Measurements from ENCODE around the gene RLBP1. TPM values are rescaled to one million over a fixed set of nuclear protein-coding genes. Genes with fewer than 3 reads are reported as not detected.

RLBP1 gene
- total RNA-seq, 1 experiment from 2014 or later: not detected

DNA sequence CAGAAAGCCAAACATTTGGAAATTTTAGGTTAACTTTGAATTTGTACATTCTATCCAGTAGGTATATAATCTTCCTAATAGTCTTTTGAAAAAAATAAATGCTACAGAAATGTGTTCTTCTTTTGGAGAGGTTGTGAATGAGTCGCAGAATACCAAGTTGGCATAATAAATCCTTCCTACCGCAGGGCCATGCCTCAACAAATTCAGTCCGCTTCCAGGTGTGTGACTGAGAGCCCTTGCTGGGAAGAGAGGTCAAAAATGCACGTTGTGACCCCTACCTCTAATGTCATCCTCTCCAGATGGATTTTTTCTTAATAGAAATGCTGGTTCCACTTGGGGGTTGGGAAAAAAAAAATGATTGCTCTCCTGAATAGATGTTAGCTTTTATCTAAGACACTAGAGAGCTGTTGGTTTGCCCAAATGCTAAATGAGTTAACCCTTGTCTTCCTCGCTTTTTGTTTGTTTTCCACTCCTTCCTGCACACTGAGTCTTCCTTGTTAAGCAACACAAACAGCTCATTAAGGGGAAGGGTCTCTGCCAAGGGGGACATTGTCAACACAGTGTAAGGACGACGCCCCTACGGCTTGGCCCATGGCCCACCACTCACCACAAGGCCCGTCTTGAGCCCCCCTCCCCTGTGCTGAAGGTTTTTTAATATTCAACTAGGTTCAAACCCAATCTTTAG lies 33.9 kb downstream of the RLBP1 start:
- H3K27me3 Mint-ChIP-seq (ENCODE audit: insufficient read depth, unreplicated experiment): no peaks in the 10 kb centered on the region
- H3K9me3 Mint-ChIP-seq (ENCODE audit: unreplicated experiment): no peaks in the 10 kb centered on the region
- peaks cover 19% of the 10 kb centered on the region for H3K36me3 Mint-ChIP-seq (ENCODE audit: insufficient read depth, unreplicated experiment)
- no peaks in the 10 kb centered on the region for H3K27me3 ChIP-seq (replicated peaks; ENCODE audit: control insufficient read depth, insufficient read depth, low read length)
- no peak for TF ChIP-seq CTCF (IDR thresholded peaks at IDR 0.05; ENCODE audit: insufficient read depth in 1 of 2, low read depth in 1 of 2, low read length in 1 of 2, severe bottlenecking in 1 of 2, unreplicated experiment in 1 of 2)
- intact Hi-C loops (cut with micrococcal nuclease; ENCODE audit: unreplicated experiment): no loop called here
- no peak overlapping the region for H3K4me3 Mint-ChIP-seq (ENCODE audit: unreplicated experiment)
- ChIA-PET CTCF (no interaction called here), POLR2A (no interaction called here)
- peaks cover 5% of the 10 kb centered on the region for H3K36me3 ChIP-seq (ENCODE audit: control insufficient read depth, insufficient read depth, low read length)
- no peak overlapping the region for H3K27ac Mint-ChIP-seq (ENCODE audit: unreplicated experiment)
- no peak overlapping the region for H3K4me3 ChIP-seq (ENCODE audit: low read depth, low read length)
- no peaks in the 10 kb centered on the region for H3K9me3 ChIP-seq
- BruUV-seq (replicated peaks): no TSS peak
- H3K4me1 ChIP-seq: no peaks in the 10 kb centered on the region
- no peak for DNase-seq
- H3K4me1 Mint-ChIP-seq (ENCODE audit: low read depth, unreplicated experiment): peaks cover 5% of the 10 kb centered on the region

DNA sequence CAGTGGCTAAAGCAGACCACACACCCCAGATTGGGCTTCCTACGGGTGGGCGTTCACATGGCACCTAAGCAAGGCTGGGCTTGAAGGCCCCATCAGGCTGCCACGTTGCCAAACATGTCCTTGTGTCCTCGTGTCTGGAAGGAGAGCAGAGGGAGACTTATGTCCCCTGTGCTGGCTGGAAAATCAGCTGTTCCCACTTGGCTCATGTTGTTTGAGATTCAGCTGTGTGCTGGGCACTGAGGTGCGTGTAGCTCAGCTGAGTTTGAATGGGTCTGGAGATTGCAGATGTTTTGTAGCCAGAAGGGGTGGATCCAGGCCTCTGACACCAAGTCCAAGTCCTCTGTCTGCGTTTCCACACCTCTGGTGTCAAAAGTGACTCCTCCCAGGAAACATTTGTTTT lies 34.6 kb downstream of the RLBP1 start:
- H3K4me1 Mint-ChIP-seq (ENCODE audit: low read depth, unreplicated experiment): peaks cover 5% of the 10 kb centered on the region
- no peak overlapping the region for H3K27ac Mint-ChIP-seq (ENCODE audit: unreplicated experiment)
- Histone ChIP-seq H3K4me3 (ENCODE audit: low read depth, low read length) (no peak overlapping the region), H3K9me3 (no peaks in the 10 kb centered on the region), H3K36me3 (ENCODE audit: control insufficient read depth, insufficient read depth, low read length) (peaks cover 5% of the 10 kb centered on the region), H3K4me1 (no peaks in the 10 kb centered on the region), H3K27me3 (replicated peaks; ENCODE audit: control insufficient read depth, insufficient read depth, low read length) (no peaks in the 10 kb centered on the region)
- BruUV-seq (replicated peaks): no TSS peak
- H3K36me3 Mint-ChIP-seq (ENCODE audit: insufficient read depth, unreplicated experiment): peaks cover 19% of the 10 kb centered on the region
- no peak for TF ChIP-seq CTCF (IDR thresholded peaks at IDR 0.05; ENCODE audit: insufficient read depth in 1 of 2, low read depth in 1 of 2, low read length in 1 of 2, severe bottlenecking in 1 of 2, unreplicated experiment in 1 of 2)
- CTCF ChIA-PET: no interaction called here
- no peaks in the 10 kb centered on the region for H3K9me3 Mint-ChIP-seq (ENCODE audit: unreplicated experiment)
- DNase-seq: no peak
- intact Hi-C loops (cut with micrococcal nuclease; ENCODE audit: unreplicated experiment): no loop called here
- H3K27me3 Mint-ChIP-seq (ENCODE audit: insufficient read depth, unreplicated experiment): no peaks in the 10 kb centered on the region
- H3K4me3 Mint-ChIP-seq (ENCODE audit: unreplicated experiment): no peak overlapping the region
- POLR2A ChIA-PET: no interaction called here

GRCh38 chr15:89184886-89185526 lies 36.4 kb downstream of the RLBP1 start:
- H3K9me3 Mint-ChIP-seq (ENCODE audit: unreplicated experiment): no peaks in the 10 kb centered on the region
- no peaks in the 10 kb centered on the region for H3K4me1 ChIP-seq
- no peak for DNase-seq
- H3K4me3 ChIP-seq (ENCODE audit: low read depth, low read length): no peak overlapping the region
- H3K4me1 Mint-ChIP-seq (ENCODE audit: low read depth, unreplicated experiment): no peaks in the 10 kb centered on the region
- H3K36me3 Mint-ChIP-seq (ENCODE audit: insufficient read depth, unreplicated experiment): peaks cover 18% of the 10 kb centered on the region
- no peaks in the 10 kb centered on the region for H3K27me3 ChIP-seq (replicated peaks; ENCODE audit: control insufficient read depth, insufficient read depth, low read length)
- no peak overlapping the region for H3K4me3 Mint-ChIP-seq (ENCODE audit: unreplicated experiment)
- no peak overlapping the region for H3K27ac Mint-ChIP-seq (ENCODE audit: unreplicated experiment)
- CTCF ChIA-PET: interaction anchor here (0.6 kb wide), 1 partner anchor 152 kb away, joined by 3 read pairs; no protein-coding TSS in a partner anchor
- H3K9me3 ChIP-seq: no peaks in the 10 kb centered on the region
- TF ChIP-seq CTCF (IDR thresholded peaks at IDR 0.05; ENCODE audit: insufficient read depth in 1 of 2, low read depth in 1 of 2, low read length in 1 of 2, severe bottlenecking in 1 of 2, unreplicated experiment in 1 of 2): no peak
- BruUV-seq (replicated peaks): no TSS peak
- H3K36me3 ChIP-seq (ENCODE audit: control insufficient read depth, insufficient read depth, low read length): peaks cover 2% of the 10 kb centered on the region; the same call in 1 of the 2 replicates
- POLR2A ChIA-PET: no interaction called here
- intact Hi-C loops (cut with micrococcal nuclease; ENCODE audit: unreplicated experiment): no loop called here
- H3K27me3 Mint-ChIP-seq (ENCODE audit: insufficient read depth, unreplicated experiment): no peaks in the 10 kb centered on the region

Data from Caco-2 (cell line).